ENCODE data around the gene AKR1C4.
"Not testable (repeated sequence)": the region's sequence is repeated elsewhere in the genome, so short reads cannot be mapped to it uniquely, and the experiment has no call there.

AKR1C4 gene

DNA sequence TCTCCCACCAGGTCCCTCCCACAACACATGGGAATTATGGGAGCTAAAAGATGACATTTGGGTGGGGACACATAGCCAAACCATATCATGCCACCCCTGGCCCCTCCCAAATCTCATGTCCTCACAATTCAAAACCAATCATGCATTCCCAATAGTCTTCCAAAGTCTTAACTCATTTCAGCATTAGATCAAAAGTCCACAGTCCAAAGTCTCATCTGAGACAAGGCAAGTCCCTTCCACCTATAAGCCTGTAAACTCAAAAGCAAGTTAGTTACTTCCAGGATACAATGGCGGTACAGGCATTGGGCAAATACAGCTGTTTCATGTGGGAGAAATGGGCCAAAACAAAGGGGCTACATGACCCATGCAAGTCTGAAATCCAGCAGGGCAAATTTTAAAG lies 13.1 kb downstream of the AKR1C4 start:
- DNase-seq: not testable (repeated sequence)

- DNase-seq: not testable (repeated sequence)
Observed at GRCh38 chr10:5210261-5210660, 13.6 kb downstream of the AKR1C4 start.

GRCh38 chr10:5211696-5212536 lies 15.3 kb downstream of the AKR1C4 start:
- no peak for DNase-seq

- no peak for DNase-seq
Observed at GRCh38 chr10:5216801-5217200, 20.2 kb downstream of the AKR1C4 start.

- no peak for DNase-seq
Observed at GRCh38 chr10:5219262-5219661, 22.6 kb downstream of the AKR1C4 start.

DNA sequence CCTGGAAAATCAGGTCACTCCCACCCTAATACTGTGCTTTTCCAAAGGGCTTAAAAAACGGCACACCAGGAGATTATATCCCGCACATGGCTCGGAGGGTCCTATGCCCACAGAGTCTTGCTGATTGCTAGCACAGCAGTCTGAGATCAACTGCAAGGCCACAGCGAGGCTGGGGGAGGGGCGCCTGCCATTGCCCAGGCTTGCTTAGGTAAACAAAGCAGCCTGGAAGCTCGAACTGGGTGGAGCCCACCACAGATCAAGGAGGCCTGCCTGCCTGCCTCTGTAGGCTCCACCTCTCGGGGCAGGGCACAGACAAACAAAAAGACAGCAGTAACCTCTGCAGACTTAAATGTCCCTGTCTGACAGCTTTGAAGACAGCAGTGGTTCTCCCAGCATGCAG lies 26.3 kb downstream of the AKR1C4 start:
- DNase-seq: not testable (repeated sequence)

GRCh38 chr10:5229019-5229418 lies 32.4 kb downstream of the AKR1C4 start:
- no peak for DNase-seq

- no peak for DNase-seq
Observed at GRCh38 chr10:5233324-5233723, 36.7 kb downstream of the AKR1C4 start.

- DNase-seq: no peak
Observed at GRCh38 chr10:5234106-5234860, 37.6 kb downstream of the AKR1C4 start.

GRCh38 chr10:5237541-5237940 lies 40.9 kb downstream of the AKR1C4 start:
- not testable (repeated sequence) for DNase-seq

- DNase-seq: no peak
Observed at GRCh38 chr10:5242585-5242984, 45.9 kb downstream of the AKR1C4 start.

DNA sequence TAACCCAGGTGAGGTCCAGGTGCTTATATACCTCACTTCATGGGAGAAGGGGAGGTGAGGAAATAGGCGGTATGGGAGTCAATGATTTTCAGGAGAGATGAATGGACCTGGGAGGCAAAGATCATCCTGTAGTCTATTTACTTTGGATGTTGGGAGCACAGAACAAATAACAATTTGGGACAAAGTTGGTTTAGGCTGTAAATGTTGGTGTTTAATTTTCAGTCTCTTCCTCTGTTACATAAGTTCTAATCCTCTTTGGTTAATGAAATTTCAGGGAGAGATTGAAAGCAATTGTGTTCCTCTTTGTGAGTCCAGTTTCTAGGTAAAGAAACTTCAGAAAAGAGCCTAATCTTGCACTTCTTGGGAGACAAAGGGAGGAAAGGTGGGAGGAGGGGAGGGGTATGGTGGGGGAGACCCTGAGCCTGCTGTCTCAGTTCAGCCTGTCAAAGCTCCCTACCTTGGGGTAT lies 46.9 kb downstream of the AKR1C4 start:
- no peak for DNase-seq

DNA sequence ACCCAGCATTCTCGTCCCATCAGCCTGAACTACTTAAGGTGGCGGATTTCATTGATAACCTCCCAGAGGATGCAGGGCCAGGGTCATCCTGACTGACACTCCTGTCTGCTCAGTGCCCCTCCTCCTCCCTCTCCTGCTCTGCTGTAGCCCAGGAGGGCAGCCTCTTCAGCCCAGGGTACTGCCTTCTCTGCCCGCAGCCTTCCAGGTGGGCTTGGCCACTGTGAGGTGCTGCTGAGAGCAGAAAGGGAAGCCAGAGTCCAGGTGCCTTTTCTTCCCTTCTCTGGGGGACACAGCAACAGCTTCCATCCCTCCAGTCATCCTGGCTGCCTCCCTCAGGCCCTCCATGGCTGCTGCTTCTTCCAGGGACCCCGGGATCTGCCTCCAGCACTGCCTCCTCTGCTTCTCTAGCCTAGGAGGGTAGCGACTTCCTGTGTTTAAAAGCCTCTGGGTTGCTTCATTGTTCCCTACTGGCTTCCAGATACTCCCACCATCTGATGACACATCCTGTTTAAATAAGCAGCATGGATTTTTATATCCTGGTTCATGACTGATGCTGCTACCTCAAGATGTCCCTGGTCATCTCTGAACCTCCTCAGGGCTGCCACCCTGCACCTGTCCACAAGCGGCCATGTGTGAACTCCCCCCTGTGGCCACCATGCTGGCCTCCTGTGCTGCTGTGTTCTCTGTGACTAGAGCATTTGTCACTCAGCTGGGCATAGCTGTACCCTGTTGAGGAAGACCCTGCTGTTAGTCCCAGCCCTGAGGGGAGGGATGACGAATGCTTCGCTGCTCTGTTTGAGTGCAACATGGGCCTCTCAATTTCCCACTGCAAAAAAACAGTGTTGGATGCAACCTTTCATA lies 55.8 kb downstream of the AKR1C4 start:
- no peak for DNase-seq

DNA sequence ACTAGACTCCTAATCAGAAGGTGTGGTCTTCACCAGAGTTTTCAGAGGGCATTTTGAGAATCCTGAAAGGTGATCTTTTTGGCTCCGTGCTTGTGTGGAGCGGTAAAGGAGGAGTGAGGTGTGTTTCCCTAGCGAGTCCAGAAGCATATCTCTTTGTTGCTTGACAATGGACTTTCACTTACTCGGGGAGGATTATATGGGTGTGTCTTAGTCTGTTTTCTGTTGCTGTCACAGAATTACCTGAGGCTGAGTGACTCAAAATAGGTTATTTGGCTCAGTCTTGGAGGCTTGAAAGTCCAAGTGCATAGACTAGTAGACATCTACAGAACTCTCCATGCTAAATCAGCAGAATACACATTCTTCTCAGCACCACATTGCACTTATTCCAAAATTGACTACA lies 57.9 kb downstream of the AKR1C4 start:
- DNase-seq: no peak

- not testable (repeated sequence) for DNase-seq
Observed at GRCh38 chr10:5257768-5258167, 61.1 kb downstream of the AKR1C4 start.

DNA sequence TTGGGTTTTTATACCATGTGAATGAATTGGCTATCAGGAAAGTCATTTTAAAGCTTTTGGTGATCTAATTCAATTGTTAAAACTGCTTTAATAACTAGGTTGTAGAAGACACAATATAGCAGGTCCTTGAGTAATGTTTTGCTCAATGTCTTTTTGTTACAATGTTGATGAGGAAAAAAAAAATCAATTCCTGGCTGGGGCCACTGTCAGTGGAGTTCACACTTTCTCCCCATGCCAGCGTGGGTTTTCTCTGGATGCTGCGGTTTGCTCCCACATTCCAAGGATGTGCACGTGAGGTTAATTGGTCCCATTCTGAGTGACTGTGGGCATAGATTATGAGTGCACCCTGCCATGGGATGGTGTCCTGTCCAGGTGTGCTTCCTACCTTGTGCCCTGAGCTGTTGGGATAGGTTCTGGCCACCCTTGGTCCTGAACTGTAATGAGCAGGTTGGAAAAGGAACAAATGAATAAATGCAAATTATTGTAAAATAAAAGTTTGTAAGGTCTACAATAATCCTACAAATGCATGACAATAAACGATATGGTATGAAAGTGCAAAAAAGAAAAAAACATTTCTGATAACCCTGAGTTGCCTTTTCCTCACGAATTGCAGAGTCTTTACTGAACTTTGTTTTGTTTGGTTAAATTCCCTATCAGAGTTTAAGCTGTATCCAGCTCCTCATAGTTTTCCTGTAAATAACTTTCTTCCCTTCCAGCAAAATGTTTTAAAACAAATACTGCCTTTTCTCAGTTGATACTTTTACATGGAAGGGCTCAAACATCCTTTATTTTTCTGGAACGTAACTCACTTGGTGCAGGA lies 62.7 kb downstream of the AKR1C4 start:
- DNase-seq: no peak

GRCh38 chr10:5259952-5260578 lies 63.4 kb downstream of the AKR1C4 start:
- DNase-seq: no peak

DNA sequence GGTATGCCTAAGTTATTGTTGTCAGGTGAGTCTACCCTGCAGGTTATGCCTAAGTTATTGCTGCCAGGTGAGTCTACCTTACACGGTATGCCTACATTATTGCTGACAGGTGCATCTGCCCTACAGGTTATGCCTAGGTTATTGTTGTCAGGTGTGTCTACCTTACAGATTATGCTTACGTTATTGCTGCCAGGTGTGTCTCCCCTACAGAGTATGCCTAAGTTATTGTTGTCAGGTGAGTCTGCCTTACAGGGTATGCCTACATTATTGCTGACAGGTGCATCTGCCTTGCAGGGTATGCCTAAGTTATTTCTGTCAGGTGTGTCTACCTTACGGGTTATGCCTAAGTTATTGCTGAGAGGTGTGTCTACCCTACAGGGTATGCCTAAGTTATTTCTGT lies 64.2 kb downstream of the AKR1C4 start:
- no peak for DNase-seq

DNA sequence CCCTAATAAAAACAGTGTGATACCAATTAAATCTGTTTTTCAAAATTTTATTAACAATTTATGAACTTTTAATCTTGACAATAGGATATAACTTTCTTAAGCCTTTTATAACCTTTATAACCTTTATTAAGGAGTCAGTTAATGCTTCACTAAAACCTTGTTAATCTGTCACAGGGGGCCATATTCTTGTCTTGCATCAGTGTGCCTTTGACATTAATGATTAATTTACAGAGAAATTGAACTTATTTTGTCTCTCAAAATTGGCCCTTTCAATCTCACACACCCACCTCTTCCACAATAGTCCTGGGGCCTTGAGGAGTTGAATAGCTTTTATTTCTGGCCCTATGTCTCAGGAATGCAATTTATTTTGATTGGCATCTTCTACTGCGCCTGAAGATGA lies 68.5 kb downstream of the AKR1C4 start:
- no peak for DNase-seq

DNA sequence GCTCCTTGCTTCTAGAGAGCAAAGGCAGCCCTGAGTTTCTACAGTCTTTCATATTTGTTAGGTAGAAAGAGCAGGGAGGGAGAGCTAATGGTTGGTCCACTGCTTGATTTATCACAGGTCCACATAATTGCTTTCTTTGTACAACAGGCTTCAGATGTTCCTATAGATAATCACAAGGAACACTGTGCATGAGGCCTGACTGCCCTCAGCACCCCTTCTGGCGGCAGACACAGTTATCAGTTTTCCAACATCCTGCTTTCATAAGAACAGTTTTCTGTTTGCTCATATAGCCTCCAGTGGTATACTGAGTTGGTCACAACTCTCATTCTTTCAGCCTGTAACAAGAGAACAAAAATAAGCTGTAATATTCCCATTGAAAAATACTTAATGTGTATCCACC lies 69.7 kb downstream of the AKR1C4 start:
- no peak for DNase-seq

DNA sequence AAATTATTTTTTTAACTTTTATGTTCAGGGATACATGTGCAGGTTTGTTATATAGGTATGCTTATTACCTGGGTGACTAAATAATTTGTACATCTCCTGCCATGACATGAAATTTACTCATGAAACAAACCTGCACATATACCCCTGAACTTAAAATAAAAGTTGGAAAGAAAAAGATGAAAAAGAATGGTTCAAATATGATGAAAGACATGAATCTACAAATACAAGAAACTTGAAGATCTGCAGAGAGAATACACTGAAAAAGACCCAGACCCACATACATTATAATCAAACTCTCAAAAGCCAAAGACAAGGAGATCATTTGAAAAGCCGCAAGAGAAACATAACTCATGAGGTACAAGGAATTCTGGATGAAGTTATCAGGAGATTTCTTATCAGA lies 70.2 kb downstream of the AKR1C4 start:
- DNase-seq: no peak

GRCh38 chr10:5268234-5268633 lies 71.6 kb downstream of the AKR1C4 start:
- DNase-seq: no peak

Data from NCI-H1048 (cell line).